GM10266 (cell line): ENCODE data around the gene NUAK1.

Experiments used
- DNase-seq: peaks from one replicate; pipeline ENCODE4 v3.0.0; 2012; ENCODE audit errors: extremely low spot score
- CTCF ChIP-seq: IDR thresholded peaks from 2 replicates; pipeline ENCODE4 v1.5.1; 2012; ENCODE audit warnings: mild to moderate bottlenecking, low read depth; ENCODE audit not compliant: control insufficient read depth, insufficient read depth; ENCODE audit errors: missing control alignments

NUAK1 gene

GRCh38 chr12:106138633-106139421 is at the start of gene NUAK1:
NUAK1 (minus strand) TSS chr12:106138954; CDS start chr12:106138653, 301 bp downstream.
- peak; percentile 51 for DNase-seq
- TF ChIP-seq CTCF, result no peak

- no peak for TF ChIP-seq CTCF
- DNase-seq, result no peak
Measured at GRCh38 chr12:106188256-106188655, 49.5 kb upstream of the NUAK1 start.

- DNase-seq, result no peak
- no peak for TF ChIP-seq CTCF
Measured at GRCh38 chr12:106187842-106188241, 49.1 kb upstream of the NUAK1 start.

GRCh38 chr12:106187155-106187789 is 48.5 kb upstream of the NUAK1 start:
- TF ChIP-seq CTCF, result no peak
- no peak for DNase-seq

- TF ChIP-seq CTCF, result no peak
- no peak for DNase-seq
Measured at GRCh38 chr12:106183735-106184134, 45.0 kb upstream of the NUAK1 start.

GRCh38 chr12:106181401-106182114 is 42.8 kb upstream of the NUAK1 start:
- TF ChIP-seq CTCF, result no peak
- DNase-seq, result no peak
